NOMO-1 (cell line): ENCODE measurements around the gene ZNF140.
A peak's percentile ranks its signal among the peaks of the same experiment; 100 is the strongest.

Source experiments
- DNase-seq, 2 experiments: peaks; one replicate each; lab custom pipeline; 2025; ENCODE audit not compliant: unreplicated experiment in 2 of 2; lab: John Stamatoyannopoulos, UW

Gene ZNF140

DNA sequence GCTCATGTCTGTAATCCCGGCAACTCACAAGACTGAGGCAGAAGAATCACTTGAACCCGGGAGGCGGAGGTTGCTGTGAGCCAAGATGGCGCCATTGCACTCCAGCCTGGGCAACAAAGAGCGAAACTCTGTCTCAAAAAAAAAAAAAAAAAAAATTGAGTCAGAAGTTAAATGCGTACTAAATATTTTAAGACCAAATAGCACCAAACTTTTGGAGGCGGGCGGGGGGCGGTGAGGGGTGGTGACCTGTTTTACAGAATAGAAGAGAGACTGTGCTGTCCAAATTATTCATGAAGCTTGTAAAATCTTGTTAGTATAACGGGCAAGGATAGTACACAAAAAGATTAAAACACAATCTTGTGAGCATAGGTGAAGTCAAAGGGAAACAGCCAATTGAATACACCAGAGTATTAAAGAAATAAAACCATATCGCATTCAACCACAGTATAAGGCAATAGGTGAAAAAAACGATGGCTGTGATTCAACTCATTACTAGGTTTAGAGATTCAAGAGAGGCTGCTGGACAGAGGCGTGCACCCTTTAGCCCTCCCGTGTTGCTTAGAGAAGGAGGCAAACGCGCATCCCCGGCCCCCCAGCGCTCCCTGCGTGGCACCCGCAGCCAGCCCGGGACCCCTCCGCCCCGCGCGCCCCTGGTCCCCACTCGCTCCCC, 48.8 kb downstream of the ZNF140 start:
- peak; percentile 7 to 21 for DNase-seq

DNA sequence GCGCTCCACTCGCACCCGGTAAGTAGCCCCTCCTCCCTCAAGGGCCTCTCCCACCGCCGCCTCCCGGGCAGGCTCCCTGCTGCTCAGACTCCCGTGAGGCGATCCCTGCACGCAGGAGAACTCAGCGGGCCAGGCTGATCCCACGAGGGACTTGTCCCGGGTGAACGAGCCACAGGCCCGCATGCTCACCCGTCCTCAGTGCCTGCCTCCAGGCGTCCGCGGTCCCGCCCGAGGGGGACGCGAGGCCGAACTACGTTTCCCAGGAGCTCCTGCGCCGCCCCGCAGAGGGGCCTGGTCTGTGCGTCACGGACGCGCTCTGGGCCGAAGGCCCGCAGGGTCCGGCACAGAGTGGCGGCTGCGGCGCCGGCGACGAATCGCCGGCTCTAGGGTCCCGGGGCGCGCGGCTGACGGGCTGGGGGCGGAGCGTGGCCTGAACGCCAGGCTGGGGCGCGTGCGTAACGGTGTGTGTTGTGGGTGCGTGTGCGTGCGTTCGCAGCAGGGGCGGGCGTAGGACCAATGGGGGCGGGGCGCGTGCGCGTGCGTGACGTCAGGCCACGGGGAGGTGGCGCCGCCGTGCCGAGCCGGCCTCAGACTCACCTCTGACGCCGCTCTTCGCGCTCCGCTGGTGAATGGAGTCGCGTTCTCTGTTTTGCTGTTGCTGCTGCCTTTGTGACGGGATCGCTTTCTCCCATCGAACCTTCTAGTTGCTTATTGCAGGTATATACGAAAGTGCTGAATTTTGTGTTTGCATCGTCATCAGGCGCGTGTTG, 49.5 kb downstream of the ZNF140 start, which contains the start of the genes ZNF10 and ZNF891:
Gene ZNF10 (plus strand): TSS at position 590 of the 770 bp plus-strand sequence. CDS start 13,866 bp downstream, outside the sequence.
Gene ZNF891 (minus strand): TSS at position 237 of the 770 bp plus-strand sequence. CDS start 8,356 bp downstream, outside the sequence.
- peak; percentile 96 to 98 for DNase-seq

DNA sequence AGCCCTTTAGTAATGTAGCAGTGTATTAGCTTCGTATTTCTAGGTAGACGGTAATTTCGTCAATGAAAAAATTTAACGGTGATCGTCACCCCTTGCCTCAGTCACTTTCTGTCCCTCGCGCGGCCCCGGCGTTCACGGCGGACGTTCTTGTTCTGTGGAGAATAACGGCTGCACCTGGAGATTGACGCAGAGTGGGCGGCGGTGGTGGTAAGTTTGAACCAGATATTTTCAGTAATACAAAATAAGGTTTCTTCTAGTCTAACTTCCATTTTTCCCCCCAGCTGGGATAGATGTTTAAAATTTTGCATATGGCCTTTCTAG, 50.0 kb downstream of the ZNF140 start:
- DNase-seq: peak in 1 of 2 experiments; percentile 38

DNA sequence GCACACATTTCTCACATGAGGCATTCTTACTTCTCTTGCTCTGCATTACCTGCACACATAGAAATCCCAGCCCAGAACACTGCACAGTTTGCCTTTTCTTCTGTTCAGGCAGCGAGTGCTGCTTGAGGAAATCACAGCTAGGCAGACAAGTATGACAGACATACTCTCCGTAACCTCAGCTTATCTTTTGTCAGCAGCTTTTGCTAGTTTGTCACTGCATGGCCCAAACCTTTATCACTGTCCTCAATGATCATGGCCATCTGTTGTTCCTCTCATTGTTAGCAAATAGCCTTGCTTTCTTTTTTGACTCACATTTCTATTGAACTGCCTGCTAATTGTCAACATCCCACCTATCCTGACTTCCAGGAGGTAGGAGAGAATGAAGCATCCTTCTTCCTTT, 55.0 kb downstream of the ZNF140 start:
- DNase-seq: no peak

DNA sequence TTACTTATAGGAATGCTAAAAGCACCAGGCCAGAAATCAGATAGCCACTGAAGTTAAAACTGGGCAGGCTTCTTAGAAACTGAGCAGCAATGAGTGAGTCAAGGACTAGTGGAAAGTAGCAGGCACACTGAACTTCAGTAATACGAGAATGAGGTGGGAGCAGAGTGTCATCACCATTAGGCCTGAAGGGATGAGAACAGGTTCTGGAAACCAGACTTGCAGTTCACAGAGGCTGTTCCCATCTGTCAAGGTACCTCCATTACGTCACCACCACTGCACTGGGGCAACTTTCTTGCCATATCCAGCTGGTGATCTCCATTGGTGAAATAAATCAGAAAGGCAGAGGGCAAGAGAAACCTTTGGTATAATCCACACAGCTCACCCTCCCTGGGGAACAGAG, 65.3 kb downstream of the ZNF140 start:
- DNase-seq: no peak

DNA sequence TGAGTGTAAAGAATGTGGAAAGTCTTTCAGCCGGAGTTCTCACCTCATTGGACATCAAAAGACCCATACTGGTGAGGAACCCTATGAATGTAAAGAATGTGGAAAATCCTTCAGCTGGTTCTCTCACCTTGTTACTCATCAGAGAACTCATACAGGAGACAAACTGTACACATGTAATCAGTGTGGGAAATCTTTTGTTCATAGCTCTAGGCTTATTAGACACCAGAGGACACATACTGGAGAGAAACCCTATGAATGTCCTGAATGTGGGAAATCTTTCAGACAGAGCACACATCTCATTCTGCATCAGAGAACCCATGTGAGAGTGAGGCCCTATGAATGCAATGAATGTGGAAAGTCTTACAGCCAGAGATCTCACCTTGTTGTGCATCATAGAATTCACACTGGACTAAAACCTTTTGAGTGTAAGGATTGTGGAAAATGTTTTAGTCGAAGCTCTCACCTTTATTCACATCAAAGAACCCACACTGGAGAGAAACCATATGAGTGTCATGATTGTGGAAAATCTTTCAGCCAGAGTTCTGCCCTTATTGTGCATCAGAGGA, 75.5 kb downstream of the ZNF140 start:
- no peak for DNase-seq
